Activated B cell treated with CpG ODN at 0.5 μM for 24 hours (primary cell): ENCODE measurements around the gene SRGAP1. TPM values are rescaled to one million over a fixed set of nuclear protein-coding genes. Genes with fewer than 3 reads are reported as not detected.

Source experiments
- ATAC-seq: fragments of 200-7000 bp; cut with Tn5 transposase; one replicate; pipeline ENCODE4 v1.10.0; 2021; ENCODE audit warnings: low read depth, mild to moderate bottlenecking, moderate library complexity
- CTCF ChIA-PET: fragments of 350-600 bp; sonication (Branson Sonifier 250); formaldehyde crosslinking; loops from one replicate; lab custom pipeline; 2021; ENCODE audit warnings: antibody characterized with exemption; lab: Charles Lee
- POLR2A ChIA-PET: fragments of 350-600 bp; sonication (Branson Sonifier 250); formaldehyde crosslinking; loops from one replicate; lab custom pipeline; 2021; ENCODE audit warnings: antibody characterized with exemption; lab: Charles Lee
- DNase-seq: peaks from one replicate; pipeline ENCODE4 v3.0.0; 2022
- H3K27ac Mint-ChIP-seq: one replicate; pipeline ENCODE4 v1.8.0; 2020; ENCODE audit warnings: mixed read lengths
- H3K27me3 Mint-ChIP-seq: one replicate; pipeline ENCODE4 v1.8.0; 2021; ENCODE audit warnings: mixed read lengths
- H3K36me3 Mint-ChIP-seq: one replicate; pipeline ENCODE4 v1.8.0; 2021; ENCODE audit warnings: low read depth, mixed read lengths
- H3K4me1 Mint-ChIP-seq: one replicate; pipeline ENCODE4 v1.8.0; 2021; ENCODE audit warnings: mixed read lengths
- H3K4me3 Mint-ChIP-seq: one replicate; pipeline ENCODE4 v1.8.0; 2020; ENCODE audit warnings: mild to moderate bottlenecking, mixed read lengths
- H3K9me3 Mint-ChIP-seq: one replicate; pipeline ENCODE4 v1.8.0; 2020; ENCODE audit warnings: mixed read lengths
- CTCF ChIP-seq: fragments of 200-600 bp; IDR thresholded peaks from one replicate; pipeline ENCODE4 v1.8.0; 2022; ENCODE audit warnings: antibody characterized with exemption, mild to moderate bottlenecking
- intact Hi-C: fragments of 100-400 bp; cut with micrococcal nuclease; formaldehyde crosslinking; loops from one replicate; pipeline ENCODE4 v1.15.1; 2024
- total RNA-seq: library from RNA; stranded (reverse); gene quantifications from 2 replicates; pipeline ENCODE4 v1.2.3, GENCODE V29; 2022

SRGAP1 gene
- total RNA-seq, 1 donor from 2014 or later = 1.1 TPM

GRCh38 chr12:63963868-63964267 is 119.4 kb downstream of the SRGAP1 start:
- Mint-ChIP-seq H3K27ac (no peak overlapping the region), H3K4me1 (no peaks in the 10 kb centered on the region), H3K4me3 (no peak overlapping the region), H3K36me3 (no peaks in the 10 kb centered on the region), H3K27me3 (peaks cover 1% of the 10 kb centered on the region), H3K9me3 (no peaks in the 10 kb centered on the region)
- no peak for ATAC-seq
- intact Hi-C loops = no loop called here
- no peak for TF ChIP-seq CTCF
- CTCF ChIA-PET = no interaction called here
- POLR2A ChIA-PET = no interaction called here
- no peak for DNase-seq

- intact Hi-C loops = no loop called here
- no peak for DNase-seq
- H3K27me3 Mint-ChIP-seq = peaks cover 1% of the 10 kb centered on the region
- H3K27ac Mint-ChIP-seq = no peak overlapping the region
- ChIA-PET POLR2A (no interaction called here), CTCF (no interaction called here)
- no peaks in the 10 kb centered on the region for H3K4me1 Mint-ChIP-seq
- no peak overlapping the region for H3K4me3 Mint-ChIP-seq
- H3K9me3 Mint-ChIP-seq = no peaks in the 10 kb centered on the region
- TF ChIP-seq CTCF = no peak
- ATAC-seq = no peak
- H3K36me3 Mint-ChIP-seq = no peaks in the 10 kb centered on the region
Measured at GRCh38 chr12:63964301-63964700, 119.8 kb downstream of the SRGAP1 start.

- Mint-ChIP-seq H3K9me3 (no peaks in the 10 kb centered on the region), H3K36me3 (no peaks in the 10 kb centered on the region), H3K4me1 (no peaks in the 10 kb centered on the region), H3K27me3 (peaks cover 6% of the 10 kb centered on the region), H3K4me3 (no peak overlapping the region), H3K27ac (no peak overlapping the region)
- intact Hi-C loops = no loop called here
- ChIA-PET POLR2A (no interaction called here), CTCF (no interaction called here)
- TF ChIP-seq CTCF = no peak
- ATAC-seq = no peak
- DNase-seq = no peak
Measured at GRCh38 chr12:63965936-63966605, 121.6 kb downstream of the SRGAP1 start.

- no peak for TF ChIP-seq CTCF
- no peak for ATAC-seq
- ChIA-PET POLR2A (no interaction called here), CTCF (no interaction called here)
- peaks cover 5% of the 10 kb centered on the region for H3K27me3 Mint-ChIP-seq
- intact Hi-C loops = no loop called here
- no peak for DNase-seq
- H3K4me1 Mint-ChIP-seq = no peaks in the 10 kb centered on the region
- H3K36me3 Mint-ChIP-seq = no peaks in the 10 kb centered on the region
- no peaks in the 10 kb centered on the region for H3K9me3 Mint-ChIP-seq
- H3K4me3 Mint-ChIP-seq = no peak overlapping the region
- H3K27ac Mint-ChIP-seq = no peak overlapping the region
Measured at GRCh38 chr12:63966606-63966975, 122.1 kb downstream of the SRGAP1 start.

- Mint-ChIP-seq H3K36me3 (no peaks in the 10 kb centered on the region), H3K4me1 (no peaks in the 10 kb centered on the region), H3K9me3 (no peaks in the 10 kb centered on the region), H3K27ac (no peak overlapping the region), H3K27me3 (peaks cover 5% of the 10 kb centered on the region), H3K4me3 (no peak overlapping the region)
- ChIA-PET POLR2A (no interaction called here), CTCF (no interaction called here)
- no peak for ATAC-seq
- intact Hi-C loops = no loop called here
- no peak for TF ChIP-seq CTCF
- DNase-seq = no peak
Measured at GRCh38 chr12:63967358-63968145, 123.1 kb downstream of the SRGAP1 start.
